HG02943 (cell line): ENCODE data around the gene TEX264.
"Not testable (repeated sequence)": the region's sequence is repeated elsewhere in the genome, so short reads cannot be mapped to it uniquely, and the experiment has no call there.

Experiments used
- ATAC-seq: cut with Tn5 transposase; IDR thresholded peaks from one replicate; pipeline ENCODE4 v1.9.1; 2021; ENCODE audit warnings: mild to moderate bottlenecking, low read depth, moderate library complexity; ENCODE audit not compliant: unreplicated experiment

TEX264 gene

DNA sequence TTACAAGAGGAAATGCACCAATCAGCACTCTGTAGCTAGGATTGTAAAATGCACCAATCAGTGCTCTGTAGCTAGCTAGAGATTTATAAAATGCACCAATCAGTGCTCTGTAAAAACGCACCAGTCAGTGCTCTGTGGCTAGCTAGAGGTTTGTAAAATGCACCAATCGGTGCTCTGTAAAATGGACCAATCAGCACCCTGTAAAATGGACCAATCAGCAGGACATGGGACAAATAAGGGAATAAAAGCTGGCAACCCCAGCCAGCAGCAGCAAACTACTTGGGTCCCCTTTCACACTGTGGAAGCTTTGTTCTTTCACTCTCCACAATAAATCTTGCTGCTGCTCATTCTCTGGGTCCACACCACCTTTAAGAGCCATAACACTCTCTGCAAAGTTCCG lies 71.3 kb downstream of the TEX264 start:
- ATAC-seq = not testable (repeated sequence)

GRCh38 chr3:51742978-51743377 lies 71.9 kb downstream of the TEX264 start:
- not testable (repeated sequence) for ATAC-seq

DNA sequence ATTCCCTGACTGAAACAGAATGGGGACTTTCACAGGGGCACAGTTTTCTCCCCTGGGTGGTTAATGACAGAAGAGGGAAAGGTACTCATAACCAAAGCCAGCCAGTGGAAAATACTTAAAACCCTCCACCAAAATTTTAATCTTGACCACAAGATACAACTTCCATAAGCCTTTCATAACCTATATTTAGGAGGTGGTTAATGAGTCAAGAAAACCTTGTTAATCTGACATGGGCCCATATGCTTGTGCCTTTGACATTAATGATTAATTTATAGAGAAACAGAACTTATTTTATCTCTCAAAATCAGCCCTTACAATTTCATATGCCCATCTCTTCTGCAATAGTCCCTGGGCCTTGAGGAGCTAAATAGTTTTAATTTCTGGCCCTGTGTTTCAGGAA lies 76.8 kb downstream of the TEX264 start:
- ATAC-seq = no peak

- no peak for ATAC-seq
These were observed 77.3 kb downstream of the TEX264 start for GRCh38 chr3:51748327-51748726.

DNA sequence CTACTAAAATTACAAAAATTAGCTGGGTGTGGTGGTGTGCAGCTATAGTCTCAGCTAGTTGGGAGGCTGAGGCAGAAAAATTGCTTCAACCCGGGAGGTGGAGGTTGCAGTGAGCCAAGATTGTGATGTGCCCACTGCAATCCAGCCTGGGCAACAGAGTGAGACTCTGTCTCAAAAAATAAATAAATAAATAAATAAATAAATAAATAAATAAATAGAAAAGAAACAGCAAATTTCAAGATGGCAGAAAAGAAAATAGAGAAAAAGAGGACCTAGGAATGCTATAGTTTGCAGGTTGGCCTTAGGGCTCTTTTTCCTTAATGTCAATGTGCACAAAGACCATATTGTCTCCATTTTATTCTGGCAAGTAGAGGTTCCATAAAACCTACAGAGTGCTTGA lies 79.8 kb downstream of the TEX264 start:
- ATAC-seq = no peak

GRCh38 chr3:51751287-51751686 lies 80.2 kb downstream of the TEX264 start:
- ATAC-seq = no peak
